GM13977 (cell line): ENCODE data around the gene SCUBE2.
"Not testable (repeated sequence)": the region's sequence is repeated elsewhere in the genome, so short reads cannot be mapped to it uniquely, and the experiment has no call there.

ENCODE experiments used
- DNase-seq: peaks from one replicate; pipeline ENCODE4 v3.0.0; 2012; ENCODE audit warnings: low spot score
- in situ Hi-C: fragments of 300-500 bp; cut with MboI; formaldehyde crosslinking; loops from one replicate; pipeline ENCODE4 v1.12.0; 2022; ENCODE audit warnings: low sequenced_read_pairs, low pct_unique_long_range_greater_than_20kb, mixed read lengths, inconsistent platforms; ENCODE audit not compliant: unreplicated experiment
- TF ChIP-seq, protein P1 (sequence below): IDR thresholded peaks from 2 replicates; pipeline ENCODE4 v1.5.1; 2012; ENCODE audit warnings: mild to moderate bottlenecking, control low read depth; ENCODE audit not compliant: insufficient read depth; ENCODE audit errors: extremely low read depth, missing control alignments

Gene SCUBE2

DNA sequence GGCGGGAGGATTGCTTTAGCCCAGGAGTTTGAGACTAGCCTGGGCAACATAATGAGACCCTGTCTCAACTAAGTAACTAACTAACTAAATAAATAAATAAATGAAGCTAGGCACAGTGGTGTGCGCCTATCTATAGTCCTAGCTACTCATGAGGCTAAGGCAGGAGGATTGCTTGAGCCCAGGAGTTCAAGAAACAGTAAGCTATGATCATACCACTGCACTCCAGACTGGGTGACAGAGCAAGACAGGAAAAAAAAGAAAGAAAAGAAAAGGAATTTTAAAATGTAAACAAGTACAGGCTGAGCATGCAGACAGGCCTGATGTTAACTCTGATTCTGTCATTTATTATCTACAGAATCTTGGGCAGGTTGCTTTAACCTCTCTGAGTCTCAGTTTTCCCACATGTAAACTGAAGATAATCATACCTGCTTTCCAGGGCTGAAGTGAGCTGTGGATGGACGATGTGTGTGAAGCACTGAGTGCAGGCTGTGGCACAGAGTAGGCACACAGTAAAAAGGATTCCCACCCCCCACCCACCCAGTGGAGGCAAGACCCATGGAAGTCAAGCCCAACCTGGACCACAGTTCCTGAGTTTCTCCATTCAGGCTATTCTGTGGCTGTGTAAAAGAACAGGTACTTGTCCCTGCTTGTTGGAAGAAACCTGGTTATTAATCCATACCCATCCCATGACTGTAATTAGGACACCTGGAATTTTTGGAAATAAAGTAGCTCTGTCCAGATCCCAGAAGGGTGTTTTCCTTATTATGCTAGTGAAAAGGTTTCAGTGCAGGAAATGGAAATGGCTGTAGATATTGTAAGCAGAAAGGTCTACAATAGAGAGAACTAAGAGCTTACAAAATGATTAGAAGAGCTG is 18.7 kb upstream of the SCUBE2 start:
- in situ Hi-C loops: no loop called here
- DNase-seq: no peak
- TF ChIP-seq, protein P1, sequence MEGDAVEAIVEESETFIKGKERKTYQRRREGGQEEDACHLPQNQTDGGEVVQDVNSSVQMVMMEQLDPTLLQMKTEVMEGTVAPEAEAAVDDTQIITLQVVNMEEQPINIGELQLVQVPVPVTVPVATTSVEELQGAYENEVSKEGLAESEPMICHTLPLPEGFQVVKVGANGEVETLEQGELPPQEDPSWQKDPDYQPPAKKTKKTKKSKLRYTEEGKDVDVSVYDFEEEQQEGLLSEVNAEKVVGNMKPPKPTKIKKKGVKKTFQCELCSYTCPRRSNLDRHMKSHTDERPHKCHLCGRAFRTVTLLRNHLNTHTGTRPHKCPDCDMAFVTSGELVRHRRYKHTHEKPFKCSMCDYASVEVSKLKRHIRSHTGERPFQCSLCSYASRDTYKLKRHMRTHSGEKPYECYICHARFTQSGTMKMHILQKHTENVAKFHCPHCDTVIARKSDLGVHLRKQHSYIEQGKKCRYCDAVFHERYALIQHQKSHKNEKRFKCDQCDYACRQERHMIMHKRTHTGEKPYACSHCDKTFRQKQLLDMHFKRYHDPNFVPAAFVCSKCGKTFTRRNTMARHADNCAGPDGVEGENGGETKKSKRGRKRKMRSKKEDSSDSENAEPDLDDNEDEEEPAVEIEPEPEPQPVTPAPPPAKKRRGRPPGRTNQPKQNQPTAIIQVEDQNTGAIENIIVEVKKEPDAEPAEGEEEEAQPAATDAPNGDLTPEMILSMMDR: no peak

DNA sequence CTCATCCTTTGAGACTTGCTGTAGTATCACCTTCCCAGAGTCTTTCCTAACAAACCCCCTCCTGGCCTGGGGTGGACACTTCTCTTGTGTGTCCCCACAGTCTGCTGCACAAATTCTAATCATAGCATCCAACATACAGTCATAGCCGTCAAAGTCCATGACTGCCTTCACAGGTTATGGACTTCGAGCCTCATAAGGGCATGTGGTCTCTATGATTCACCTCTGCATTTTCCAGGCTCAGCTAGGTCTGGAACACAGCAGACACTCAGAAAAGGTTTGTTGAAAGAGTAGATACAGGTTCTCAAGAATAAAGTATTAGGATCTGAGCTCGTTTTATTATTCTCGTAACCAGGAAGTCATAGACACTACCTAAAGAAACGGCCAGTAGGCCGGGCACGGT is 13.2 kb upstream of the SCUBE2 start:
- TF ChIP-seq, protein P1: no peak
- DNase-seq: no peak
- in situ Hi-C loops: no loop called here

DNA sequence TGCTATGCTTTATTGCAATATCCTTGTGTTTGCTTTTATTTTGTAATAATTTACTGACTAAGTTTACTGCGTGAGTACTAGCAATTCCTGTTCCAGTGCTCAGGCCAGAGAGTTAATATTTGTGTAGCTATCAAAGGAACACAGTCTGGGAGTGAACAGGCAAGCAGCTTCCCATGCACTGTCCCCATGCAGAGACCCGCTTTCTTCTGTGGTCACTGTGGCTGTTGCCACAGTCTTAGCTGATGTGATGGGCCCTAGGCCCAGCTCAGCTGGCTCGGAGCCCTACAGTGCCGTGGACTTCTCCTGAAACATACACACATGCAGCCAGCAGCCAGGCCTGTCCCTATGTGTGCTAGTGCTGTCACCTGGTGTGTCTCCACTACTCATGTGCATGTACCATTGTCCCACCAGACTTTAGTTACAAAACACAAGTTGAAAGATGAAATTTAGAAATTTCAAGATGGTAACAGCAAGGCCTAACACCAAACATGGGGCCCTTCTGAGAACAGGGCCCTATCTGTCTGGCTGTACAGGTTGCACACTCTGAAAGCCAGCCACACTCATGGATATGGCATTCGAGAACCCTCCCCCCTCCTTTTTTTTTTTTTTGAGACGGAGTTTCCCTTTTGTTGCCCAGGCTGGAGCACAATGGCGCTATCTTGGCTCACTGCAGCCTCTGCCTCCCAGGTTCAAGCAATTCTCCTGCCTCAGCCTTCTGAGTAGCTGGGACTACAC is 12.3 kb upstream of the SCUBE2 start:
- in situ Hi-C loops: no loop called here
- TF ChIP-seq, protein P1: no peak
- DNase-seq: no peak

DNA sequence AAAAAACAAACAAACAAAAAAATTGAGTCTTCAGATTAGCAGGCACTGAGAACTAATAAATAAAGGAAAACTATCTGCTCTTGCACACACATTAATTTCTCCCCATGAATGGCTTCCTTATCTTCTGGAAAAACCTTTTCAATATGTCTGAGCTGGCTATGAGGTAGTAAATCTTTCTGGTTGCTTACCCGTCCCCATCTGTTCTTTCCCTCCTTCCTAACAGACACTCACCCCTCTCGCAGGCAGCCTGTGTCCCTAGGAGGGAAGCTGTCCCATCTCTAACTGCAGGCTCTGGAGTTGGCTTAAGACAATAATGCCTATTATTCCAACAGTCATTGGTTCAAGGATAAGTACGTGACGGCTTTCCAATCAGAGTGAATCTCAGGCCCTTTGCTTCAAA is 8.2 kb upstream of the SCUBE2 start:
- in situ Hi-C loops: no loop called here
- DNase-seq: no peak
- TF ChIP-seq, protein P1: no peak

DNA sequence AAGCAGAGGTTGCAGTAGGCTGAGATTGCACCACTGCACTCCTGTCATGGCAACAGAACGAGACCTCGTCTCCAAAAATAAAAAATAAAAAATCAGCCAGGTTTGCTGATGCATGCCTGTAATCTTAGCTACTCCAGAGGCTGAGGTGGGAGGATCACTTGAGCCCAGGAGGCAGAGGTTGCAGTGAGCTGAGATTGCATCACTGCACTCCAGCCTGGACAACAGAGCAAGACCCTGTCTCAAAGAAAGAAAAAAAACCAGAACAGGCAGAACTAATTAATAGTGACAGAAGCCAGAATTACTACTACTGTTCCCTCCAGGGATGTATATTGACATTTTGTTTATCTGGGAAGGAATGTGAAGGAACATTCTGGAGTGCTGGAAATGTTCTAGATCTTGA is 7.1 kb upstream of the SCUBE2 start:
- in situ Hi-C loops, DNase-seq: not testable (repeated sequence)

DNA sequence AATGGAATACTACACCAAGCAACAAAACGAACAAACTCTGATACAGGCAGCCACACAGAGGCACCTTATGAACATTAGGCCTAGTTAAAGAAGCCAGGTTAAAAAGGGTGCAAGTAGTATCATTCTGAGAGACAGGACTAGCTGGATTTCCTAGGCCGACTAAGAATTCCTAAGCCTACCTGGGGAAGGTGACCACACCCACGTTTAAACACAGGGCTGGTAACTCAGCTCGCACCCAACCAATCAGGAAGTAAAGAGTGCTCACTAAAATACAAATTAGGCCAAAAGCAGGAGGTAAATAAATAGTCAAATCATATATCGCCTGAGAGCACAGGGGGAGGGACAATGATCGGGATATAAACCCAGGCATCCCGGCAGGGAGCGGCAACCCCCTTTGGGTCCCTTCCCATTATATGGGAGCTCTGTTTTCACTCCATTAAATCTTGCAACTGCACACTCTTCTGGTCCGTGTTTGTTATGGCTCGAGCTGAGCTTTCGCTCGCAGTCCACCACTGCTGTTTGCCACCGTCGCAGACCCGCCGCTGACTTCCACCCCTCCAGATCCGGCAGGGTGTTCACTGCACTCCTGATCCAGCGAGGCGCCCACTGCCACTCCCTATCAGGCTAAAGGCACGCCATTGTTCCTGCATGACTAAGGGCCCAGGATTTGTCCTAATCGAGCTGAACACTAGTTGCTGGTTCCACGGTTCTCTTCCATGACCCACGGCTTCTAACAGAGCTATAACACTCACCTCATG is 6.0 kb upstream of the SCUBE2 start:
- in situ Hi-C loops: not testable (repeated sequence)

DNA sequence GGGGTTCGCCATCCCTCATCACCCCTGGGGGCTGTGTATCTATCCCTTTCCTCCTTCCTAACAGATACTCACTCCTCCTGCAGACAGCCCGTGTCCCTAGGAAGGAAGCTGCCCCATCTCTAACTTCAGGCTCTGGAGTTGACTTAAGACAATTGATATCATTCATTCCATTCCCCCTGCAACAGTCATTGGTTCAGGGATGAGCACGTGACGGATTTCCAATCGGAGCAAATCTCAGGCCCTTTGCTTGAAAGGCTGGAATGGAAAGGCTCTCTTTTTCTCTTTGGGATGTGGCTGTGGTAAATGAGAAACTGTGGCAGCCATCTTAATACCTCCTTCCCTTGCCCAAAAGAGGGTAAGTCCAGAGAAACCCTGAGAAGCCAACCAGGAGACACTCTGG is 5.0 kb upstream of the SCUBE2 start:
- in situ Hi-C loops: no loop called here

More for the DNA sequence above, 6.0 kb upstream of the SCUBE2 start:
- DNase-seq: not testable (repeated sequence)

More for the DNA sequence above, 5.0 kb upstream of the SCUBE2 start:
- TF ChIP-seq, protein P1: no peak
- DNase-seq: no peak
